Gastroesophageal sphincter (tissue), 4 donors: ENCODE results near the gene SNED1. TPM values are rescaled to one million over a fixed set of nuclear protein-coding genes. Genes with fewer than 3 reads are reported as not detected.

Experiments used
- ATAC-seq: fragments of 150-250 bp; one replicate; pipeline ENCODE4 v1.9.1; 2016; ENCODE audit warnings: mild to moderate bottlenecking, moderate library complexity
- H3K27ac ChIP-seq, 4 donors: fragments of 200-600 bp; sonication (generic) in 3 of 4; 1 replicate in 3 of 4; 2 replicates in 1 of 4; pipeline ENCODE4 v1.5.1; 2016 to 2019
- H3K27me3 ChIP-seq: fragments of 200-600 bp; sonication (generic); one replicate; pipeline ENCODE4 v1.5.1; 2019
- H3K36me3 ChIP-seq, 2 donors: fragments of 200-600 bp; sonication (generic); one replicate each; pipeline ENCODE4 v1.5.1; 2019; ENCODE audit warnings: control low read depth in 1 of 2
- H3K4me1 ChIP-seq, 3 donors: fragments of 200-600 bp; sonication (generic); 1 replicate in 2 of 3; 2 replicates in 1 of 3; pipeline ENCODE4 v1.5.1; 2016 to 2019; ENCODE audit warnings: control low read depth in 2 of 3
- H3K4me3 ChIP-seq, 2 donors: fragments of 200-600 bp; sonication (generic); one replicate each; pipeline ENCODE4 v1.5.1; 2019; ENCODE audit warnings: mild to moderate bottlenecking in 1 of 2, moderate library complexity in 1 of 2
- H3K9me3 ChIP-seq, 3 donors: fragments of 200-600 bp; sonication (generic); one replicate each; pipeline ENCODE4 v1.5.1; 2017 to 2019; ENCODE audit warnings: control low read depth in 2 of 3
- CTCF ChIP-seq, 4 experiments: fragments of 200-600 bp in 2 of 4; fragments of 450-650 bp in 2 of 4; sonication (generic) in 1 of 4; IDR thresholded peaks; one replicate each; pipeline ENCODE4 v1.5.1; 2017 to 2019; ENCODE audit warnings: antibody characterized with exemption in 4 of 4, mild to moderate bottlenecking in 2 of 4, moderate library complexity in 2 of 4
- EP300 ChIP-seq: sonication (generic); formaldehyde crosslinking; IDR thresholded peaks from one replicate; pipeline ENCODE4 v1.6.1; 2017; ENCODE audit warnings: antibody characterized with exemption, mild to moderate bottlenecking
- POLR2A ChIP-seq, 2 donors: fragments of 450-650 bp; IDR thresholded peaks; one replicate each; pipeline ENCODE4 v1.6.1; 2017; ENCODE audit warnings: antibody characterized with exemption in 2 of 2, mild to moderate bottlenecking in 2 of 2, moderate library complexity in 1 of 2
- POLR2AphosphoS5 ChIP-seq: sonication (generic); formaldehyde crosslinking; IDR thresholded peaks from one replicate; pipeline ENCODE4 v1.6.1; 2017; ENCODE audit warnings: antibody characterized with exemption
- WGBS, 2 donors: methylation state at CpG; one replicate each; pipeline ENCODE4 v1.1.5; 2018; ENCODE audit warnings: low coverage in 1 of 2; 5-methylcytosine and 5-hydroxymethylcytosine counted together
- total RNA-seq, 4 donors: library from RNA; depleted of rRNA; stranded (reverse); fragments of >200 nt; gene quantifications; one replicate each; pipeline ENCODE4 v1.1.0, GENCODE V29; 2016

SNED1 gene
- total RNA-seq, 4 donors from 2014 or later = 8.3 to 29.9 (median 14.6) TPM

- Histone ChIP-seq H3K4me3 (no peak overlapping the region), H3K4me1 (peaks cover 0 to 33% (median 3%) of the 10 kb centered on the region in 3 donors), H3K36me3 (no peaks in the 10 kb centered on the region), H3K27me3 (peaks cover 78% of the 10 kb centered on the region), H3K27ac (no peak overlapping the region), H3K9me3 (no peaks in the 10 kb centered on the region)
- TF ChIP-seq POLR2AphosphoS5 (no peak), POLR2A (IDR thresholded peaks at IDR 0.05) (no peak), CTCF (IDR thresholded peaks at IDR 0.05) (no peak), EP300 (no peak)
- ATAC-seq = no peak
- 94 to 100% methylated on average over 1 to 2 of the region's 15 CpGs for WGBS, 2 donors
Observed at GRCh38 chr2:240959214-240959940, 39.0 kb upstream of the SNED1 start.

GRCh38 chr2:240959941-240960308, 38.5 kb upstream of the SNED1 start:
- no peak for ATAC-seq
- no peaks in the 10 kb centered on the region for H3K36me3 ChIP-seq
- TF ChIP-seq CTCF (IDR thresholded peaks at IDR 0.05) = no peak
- TF ChIP-seq POLR2AphosphoS5 = no peak
- TF ChIP-seq POLR2A (IDR thresholded peaks at IDR 0.05) = no peak
- TF ChIP-seq EP300 = no peak
- H3K27me3 ChIP-seq = peaks cover 74% of the 10 kb centered on the region
- no peak overlapping the region for H3K27ac ChIP-seq
- 57 to 75% methylated on average over 2 of the region's 14 CpGs for WGBS, 2 donors
- H3K4me1 ChIP-seq = peaks cover 0 to 33% (median 3%) of the 10 kb centered on the region in 3 donors
- H3K4me3 ChIP-seq = no peak overlapping the region
- no peaks in the 10 kb centered on the region for H3K9me3 ChIP-seq

- 13 to 32% methylated on average over 3 to 6 of the region's 28 CpGs for WGBS, 2 donors
- H3K4me3 ChIP-seq = no peak overlapping the region
- no peak overlapping the region for H3K27ac ChIP-seq
- TF ChIP-seq EP300 = no peak
- no peak for TF ChIP-seq CTCF (IDR thresholded peaks at IDR 0.05)
- peaks cover 0 to 33% (median 3%) of the 10 kb centered on the region in 3 donors for H3K4me1 ChIP-seq
- H3K36me3 ChIP-seq = no peaks in the 10 kb centered on the region
- H3K9me3 ChIP-seq = no peaks in the 10 kb centered on the region
- ATAC-seq = peak; percentile 23
- H3K27me3 ChIP-seq = peaks cover 70% of the 10 kb centered on the region
Observed at GRCh38 chr2:240960309-240960970, 38.0 kb upstream of the SNED1 start.

GRCh38 chr2:240960971-240961876, 37.2 kb upstream of the SNED1 start:
- no peak for ATAC-seq
- Histone ChIP-seq H3K27ac (no peak overlapping the region), H3K9me3 (no peaks in the 10 kb centered on the region), H3K4me1 (peaks cover 0 to 33% (median 3%) of the 10 kb centered on the region in 3 donors), H3K27me3 (peaks cover 63% of the 10 kb centered on the region), H3K4me3 (no peak overlapping the region), H3K36me3 (no peaks in the 10 kb centered on the region)
- 70 to 71% methylated on average over 20 to 25 of the region's 27 CpGs for WGBS, 2 donors
- no peak for TF ChIP-seq EP300
- no peak for TF ChIP-seq POLR2A (IDR thresholded peaks at IDR 0.05)
- TF ChIP-seq POLR2AphosphoS5 = no peak
- no peak for TF ChIP-seq CTCF (IDR thresholded peaks at IDR 0.05)
